Natural killer cell (primary cell): ENCODE data around the gene PLCB1. TPM values are rescaled to one million over a fixed set of nuclear protein-coding genes. Genes with fewer than 3 reads are reported as not detected.

Experiments used
- ATAC-seq, 3 donors: fragments of 150-1000 bp in 2 of 3; fragments of 200-7000 bp in 1 of 3; cut with Tn5 transposase; 1 replicate in 1 of 3; 2 replicates in 2 of 3; pipeline ENCODE4 v1.10.0; 2021; ENCODE audit warnings: mild to moderate bottlenecking in 2 of 3, moderate library complexity in 2 of 3
- DNase-seq, 2 donors: peaks; one replicate each; pipeline versions ENCODE4 v3.0.0 to v3.0.0-alpha.2; 2013 to 2021; ENCODE audit warnings: mixed read lengths in 1 of 2
- H3K27ac ChIP-seq: one replicate; pipeline ENCODE4 v1.5.1; 2013; ENCODE audit warnings: mild to moderate bottlenecking, low read length
- H3K27me3 ChIP-seq: one replicate; pipeline ENCODE4 v1.6.1; 2013; ENCODE audit warnings: low read length; ENCODE audit not compliant: control insufficient read depth, insufficient read depth
- H3K36me3 ChIP-seq: one replicate; pipeline ENCODE4 v1.6.1; 2013; ENCODE audit warnings: low read length; ENCODE audit not compliant: control insufficient read depth, insufficient read depth
- H3K4me1 ChIP-seq: one replicate; pipeline ENCODE4 v1.6.1; 2013; ENCODE audit warnings: low read length; ENCODE audit not compliant: control insufficient read depth, insufficient read depth
- H3K4me3 ChIP-seq: one replicate; pipeline ENCODE4 v1.5.1; 2013; ENCODE audit warnings: low read length
- H3K9me3 ChIP-seq: one replicate; pipeline ENCODE4 v1.6.1; 2013; ENCODE audit warnings: low read length; ENCODE audit not compliant: control insufficient read depth, insufficient read depth
- H3K27ac Mint-ChIP-seq, 2 donors: one replicate each; pipeline ENCODE4 v1.8.0; 2022; ENCODE audit warnings: mild to moderate bottlenecking in 2 of 2, mixed read lengths in 2 of 2, moderate library complexity in 1 of 2
- H3K27me3 Mint-ChIP-seq, 2 donors: one replicate each; pipeline ENCODE4 v1.8.0; 2022; ENCODE audit warnings: low read depth in 2 of 2, mixed read lengths in 2 of 2
- H3K36me3 Mint-ChIP-seq: one replicate; pipeline ENCODE4 v1.8.0; 2022; ENCODE audit warnings: mixed read lengths
- H3K4me1 Mint-ChIP-seq, 2 donors: one replicate each; pipeline ENCODE4 v1.8.0; 2022; ENCODE audit warnings: mixed read lengths in 2 of 2
- H3K4me3 Mint-ChIP-seq: one replicate; pipeline ENCODE4 v1.8.0; 2022; ENCODE audit warnings: mild to moderate bottlenecking, moderate library complexity, mixed read lengths
- H3K9me3 Mint-ChIP-seq, 2 donors: one replicate each; pipeline ENCODE4 v1.8.0; 2022; ENCODE audit warnings: mixed read lengths in 2 of 2
- WGBS: methylation state at CpG from one replicate; pipeline ENCODE4 v1.1.7; 2013; ENCODE audit warnings: missing lambda C conversion rate; ENCODE audit not compliant: insufficient coverage; 5-methylcytosine and 5-hydroxymethylcytosine counted together
- intact Hi-C: fragments of 100-400 bp; cut with micrococcal nuclease; formaldehyde crosslinking; loops from one replicate; pipeline ENCODE4 v1.14.2; 2022
- total RNA-seq, 4 donors: library from RNA; stranded (reverse); fragments of 120-200 nt in 1 of 4; gene quantifications; one replicate each; pipeline versions ENCODE4 v1.2.3 to v1.2.4, GENCODE V29; 2013 to 2022
- TF ChIP-seq, protein P1 (sequence below): fragments of 200-600 bp; IDR thresholded peaks from one replicate; pipeline ENCODE4 v1.8.0; 2022; ENCODE audit warnings: antibody characterized with exemption

PLCB1 gene
- total RNA-seq, 3 donors from 2014 or later (not counting 1 experiment from before 2014, with no cell fraction given): 48.7 to 66.2 (median 57.7) TPM

DNA sequence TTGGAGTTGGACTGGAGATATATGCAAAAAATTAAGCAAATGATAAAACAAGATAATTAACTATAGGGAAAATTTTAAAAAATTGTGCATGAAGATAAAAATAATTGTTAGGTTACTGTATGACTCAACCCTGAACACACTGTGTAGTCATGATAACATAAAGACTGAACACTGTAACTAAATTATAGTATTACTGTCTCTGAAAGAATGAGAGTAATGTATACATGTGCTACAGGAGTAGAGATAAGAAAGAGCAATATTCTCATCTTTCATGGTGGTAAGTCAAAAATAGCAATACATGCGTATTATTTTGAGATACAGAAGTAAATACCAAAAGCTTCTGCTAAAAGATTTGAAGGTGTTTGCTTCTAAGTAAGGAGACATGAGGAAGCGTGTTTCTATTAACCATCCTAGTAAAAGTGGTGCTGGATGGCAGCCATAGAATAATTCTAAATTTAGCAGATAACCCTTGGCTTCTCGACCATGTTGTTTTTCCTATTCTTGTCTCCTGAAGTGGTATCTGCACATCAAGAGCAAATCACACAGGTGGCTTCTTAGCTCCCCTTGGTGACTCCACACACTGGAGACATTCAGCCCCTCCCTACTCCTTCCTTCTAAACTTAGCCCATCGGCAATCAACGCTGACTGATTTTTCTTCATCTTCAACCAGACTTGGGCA lies 546.2 kb downstream of the PLCB1 start:
- Mint-ChIP-seq H3K36me3 (peaks cover 17% of the 10 kb centered on the region), H3K4me1 (no peaks in the 10 kb centered on the region), H3K27ac (no peak overlapping the region), H3K4me3 (no peak overlapping the region), H3K27me3 (no peaks in the 10 kb centered on the region), H3K9me3 (no peaks in the 10 kb centered on the region)
- no peak for ATAC-seq
- DNase-seq: no peak
- Histone ChIP-seq H3K4me3 (no peak overlapping the region), H3K9me3 (no peaks in the 10 kb centered on the region), H3K36me3 (peaks cover 3% of the 10 kb centered on the region), H3K27ac (no peak overlapping the region), H3K4me1 (no peaks in the 10 kb centered on the region), H3K27me3 (no peaks in the 10 kb centered on the region)
- TF ChIP-seq, protein P1, sequence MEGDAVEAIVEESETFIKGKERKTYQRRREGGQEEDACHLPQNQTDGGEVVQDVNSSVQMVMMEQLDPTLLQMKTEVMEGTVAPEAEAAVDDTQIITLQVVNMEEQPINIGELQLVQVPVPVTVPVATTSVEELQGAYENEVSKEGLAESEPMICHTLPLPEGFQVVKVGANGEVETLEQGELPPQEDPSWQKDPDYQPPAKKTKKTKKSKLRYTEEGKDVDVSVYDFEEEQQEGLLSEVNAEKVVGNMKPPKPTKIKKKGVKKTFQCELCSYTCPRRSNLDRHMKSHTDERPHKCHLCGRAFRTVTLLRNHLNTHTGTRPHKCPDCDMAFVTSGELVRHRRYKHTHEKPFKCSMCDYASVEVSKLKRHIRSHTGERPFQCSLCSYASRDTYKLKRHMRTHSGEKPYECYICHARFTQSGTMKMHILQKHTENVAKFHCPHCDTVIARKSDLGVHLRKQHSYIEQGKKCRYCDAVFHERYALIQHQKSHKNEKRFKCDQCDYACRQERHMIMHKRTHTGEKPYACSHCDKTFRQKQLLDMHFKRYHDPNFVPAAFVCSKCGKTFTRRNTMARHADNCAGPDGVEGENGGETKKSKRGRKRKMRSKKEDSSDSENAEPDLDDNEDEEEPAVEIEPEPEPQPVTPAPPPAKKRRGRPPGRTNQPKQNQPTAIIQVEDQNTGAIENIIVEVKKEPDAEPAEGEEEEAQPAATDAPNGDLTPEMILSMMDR: no peak
- WGBS: 87% methylated on average over 5 of the region's 5 CpGs
- intact Hi-C loops: no loop called here

DNA sequence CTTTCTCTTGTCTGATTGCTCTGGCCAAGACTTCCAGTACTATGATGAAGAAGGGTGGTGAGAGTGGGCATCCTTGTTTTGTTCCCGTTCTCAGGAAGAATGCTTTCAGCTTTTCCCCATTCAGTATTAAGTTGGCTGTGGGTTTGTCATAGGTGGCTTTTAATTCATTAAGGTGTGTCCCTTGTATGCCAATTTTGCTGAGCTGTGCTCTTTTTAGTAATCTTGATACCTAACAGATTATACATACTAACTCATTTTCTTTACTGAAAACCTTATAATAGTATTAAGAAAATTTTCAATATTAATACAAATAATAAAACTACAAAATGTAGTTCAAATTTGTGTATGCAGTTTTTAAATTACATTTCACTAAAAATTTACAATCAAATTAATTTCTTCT lies 557.3 kb downstream of the PLCB1 start:
- DNase-seq (no peak), ATAC-seq (no peak)
- H3K4me1 ChIP-seq: no peaks in the 10 kb centered on the region
- intact Hi-C loops: no loop called here
- H3K4me3 ChIP-seq: no peak overlapping the region
- H3K9me3 ChIP-seq: peaks cover 4% of the 10 kb centered on the region
- Mint-ChIP-seq H3K27me3 (no peaks in the 10 kb centered on the region), H3K9me3 (peaks cover 0 to 6% of the 10 kb centered on the region in 2 donors), H3K4me1 (no peaks in the 10 kb centered on the region), H3K36me3 (peaks cover 7% of the 10 kb centered on the region), H3K4me3 (no peak overlapping the region), H3K27ac (no peak overlapping the region)
- peaks cover 3% of the 10 kb centered on the region for H3K36me3 ChIP-seq
- no peak overlapping the region for H3K27ac ChIP-seq
- TF ChIP-seq, protein P1: no peak
- no CpG with 5 or more reads among the region's 1 CpG for WGBS
- H3K27me3 ChIP-seq: no peaks in the 10 kb centered on the region

DNA sequence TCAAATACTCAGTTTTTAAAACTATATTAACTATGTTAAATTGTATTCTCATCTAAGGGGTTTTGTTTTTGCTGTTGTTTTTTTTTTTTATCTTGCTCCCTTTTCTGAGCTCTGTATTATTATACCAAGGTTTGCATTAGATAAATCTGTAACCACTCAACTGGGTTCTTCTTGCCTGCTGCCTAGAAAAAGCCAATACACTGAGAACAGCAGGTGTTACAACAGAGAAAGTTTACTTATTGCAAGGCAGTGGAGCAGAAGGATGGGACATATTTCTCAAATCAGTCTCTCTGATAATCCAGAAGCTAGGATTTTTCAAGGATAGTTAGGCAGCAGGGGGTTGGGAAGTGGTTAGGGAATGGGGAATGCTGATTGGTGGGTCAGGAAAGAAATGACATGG lies 558.0 kb downstream of the PLCB1 start:
- DNase-seq (no peak), ATAC-seq (no peak)
- Mint-ChIP-seq H3K4me3 (no peak overlapping the region), H3K27me3 (no peaks in the 10 kb centered on the region), H3K4me1 (no peaks in the 10 kb centered on the region), H3K9me3 (peaks cover 0 to 6% of the 10 kb centered on the region in 2 donors), H3K36me3 (peaks cover 3% of the 10 kb centered on the region), H3K27ac (no peak overlapping the region)
- peaks cover 2% of the 10 kb centered on the region for H3K36me3 ChIP-seq
- H3K27me3 ChIP-seq: no peaks in the 10 kb centered on the region
- TF ChIP-seq, protein P1: no peak
- H3K4me3 ChIP-seq: no peak overlapping the region
- H3K27ac ChIP-seq: no peak overlapping the region
- H3K9me3 ChIP-seq: peaks cover 4% of the 10 kb centered on the region
- H3K4me1 ChIP-seq: no peaks in the 10 kb centered on the region
- intact Hi-C loops: no loop called here

DNA sequence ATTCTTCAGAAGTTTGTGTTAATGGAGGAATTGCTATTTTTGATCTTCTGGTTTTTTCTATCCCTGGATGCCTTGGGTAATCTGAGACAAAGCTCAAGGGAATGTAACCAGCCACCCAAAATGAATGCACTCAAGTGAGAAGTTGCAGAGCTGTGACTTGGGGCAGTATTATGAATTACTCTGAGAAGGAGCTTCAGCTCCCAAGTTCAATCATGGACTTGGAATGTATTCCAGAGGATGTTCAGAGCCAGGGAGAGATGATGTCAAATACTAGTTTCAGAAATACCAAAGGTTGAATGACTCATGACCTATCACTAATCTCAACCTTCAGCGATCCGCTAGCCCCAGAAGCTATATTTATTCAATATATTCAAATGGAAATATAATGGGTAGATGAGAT lies 561.6 kb downstream of the PLCB1 start:
- H3K9me3 ChIP-seq: peaks cover 4% of the 10 kb centered on the region
- no peaks in the 10 kb centered on the region for H3K4me1 ChIP-seq
- no peaks in the 10 kb centered on the region for H3K36me3 ChIP-seq
- TF ChIP-seq, protein P1: no peak
- no peaks in the 10 kb centered on the region for H3K27me3 Mint-ChIP-seq
- no peak overlapping the region for H3K27ac ChIP-seq
- H3K27me3 ChIP-seq: no peaks in the 10 kb centered on the region
- WGBS: no CpG with 5 or more reads among the region's 2 CpGs
- no peaks in the 10 kb centered on the region for H3K4me1 Mint-ChIP-seq
- intact Hi-C loops: no loop called here
- H3K27ac Mint-ChIP-seq: no peak overlapping the region
- no peak for DNase-seq
- H3K9me3 Mint-ChIP-seq: peaks cover 0 to 6% of the 10 kb centered on the region in 2 donors
- ATAC-seq: no peak
- H3K36me3 Mint-ChIP-seq: no peaks in the 10 kb centered on the region
- no peak overlapping the region for H3K4me3 Mint-ChIP-seq
- no peak overlapping the region for H3K4me3 ChIP-seq
